ENCODE measurements around the gene GLP2R. TPM values are rescaled to one million over a fixed set of nuclear protein-coding genes. Genes with fewer than 3 reads are reported as not detected.

The GLP2R gene
- total and polyA plus RNA-seq, 10 of the 15 experiments (the other 5 are each of a cell fraction or from before 2014, with no cell fraction given) = not detected

GRCh38 chr17:9845306-9845705 is 19.6 kb downstream of the GLP2R start:
- in situ Hi-C loops (cut with MboI) = no loop called here
- 77% methylated on average over 4 of the region's 4 CpGs for whole genome bisulfite sequencing (ENCODE audit: insufficient coverage, insufficient replicate concordance, low lambda C conversion rate, missing lambda C conversion rate)
- no peak for TF ChIP-seq NFYB (IDR thresholded peaks at IDR 0.05; ENCODE audit: insufficient read depth, low read depth, low read length)
- no peak for TF ChIP-seq BHLHE40 (IDR thresholded peaks at IDR 0.05; ENCODE audit: borderline replicate concordance in 1 of 2, low read depth in 2 of 2, low read length in 1 of 2)
- no peak for TF ChIP-seq SIX5 (IDR thresholded peaks at IDR 0.05; ENCODE audit: low read depth, low read length, severe bottlenecking)
- TF ChIP-seq ZNF622 (IDR thresholded peaks at IDR 0.05) = no peak
- TF ChIP-seq ZNF687 (IDR thresholded peaks at IDR 0.05) = no peak
- no peak for TF ChIP-seq CHD4 (IDR thresholded peaks at IDR 0.05)
- TF ChIP-seq NRF1 (conservative IDR thresholded peaks at IDR 0.05; ENCODE audit: low read depth, low read length) = no peak
- no peak for TF ChIP-seq MYB (IDR thresholded peaks at IDR 0.05; ENCODE audit: borderline replicate concordance, low read depth, low read length)
- TF ChIP-seq RB1 (IDR thresholded peaks at IDR 0.05; ENCODE audit: borderline replicate concordance) = no peak
- TF ChIP-seq SUPT20H (IDR thresholded peaks at IDR 0.05; ENCODE audit: borderline replicate concordance, control insufficient read depth, low read depth, low read length) = no peak
- no peak for TF ChIP-seq ZNF217 (IDR thresholded peaks at IDR 0.05)
- TF ChIP-seq NFYA (IDR thresholded peaks at IDR 0.05; ENCODE audit: borderline replicate concordance, low read depth, low read length) = no peak
- TF ChIP-seq PRDM15 (CRISPR knock-in tag; IDR thresholded peaks at IDR 0.05) = no peak
- TF ChIP-seq BCL3 (IDR thresholded peaks at IDR 0.05; ENCODE audit: borderline replicate concordance, insufficient read depth, low read depth, low read length, poor library complexity, severe bottlenecking) = no peak
- no peak for TF ChIP-seq E2F4 (IDR thresholded peaks at IDR 0.05; ENCODE audit: low read depth, low read length)

More at GRCh38 chr17:9845306-9845705, 19.6 kb downstream of the GLP2R start:
- no peak overlapping the region for H3K4me2 ChIP-seq (ENCODE audit: control insufficient read depth, insufficient read depth)
- SMC1A ChIA-PET (ENCODE audit: uncharacterized antibody, unreplicated experiment) = no interaction called here
- DNase-seq (ENCODE audit: low read depth, low spot score) (no peak), ATAC-seq (no peak), FAIRE-seq (no peak)
- BruUV-seq (replicated peaks) = no TSS peak
- RAD21 ChIA-PET (ENCODE audit: unreplicated experiment) = no interaction called here
- no peaks in the 10 kb centered on the region for H3K4me1 ChIP-seq (ENCODE audit: control insufficient read depth, insufficient read depth, low read length)
- intact Hi-C loops (cut with micrococcal nuclease; ENCODE audit: unreplicated experiment) = no loop called here
- no peak overlapping the region for H2AFZ ChIP-seq (ENCODE audit: control insufficient read depth, low read depth, low read length)
- H3K27ac ChIP-seq (ENCODE audit: control insufficient read depth, insufficient read depth) = no peak overlapping the region
- no peaks in the 10 kb centered on the region for H3K36me3 ChIP-seq (ENCODE audit: control insufficient read depth in 2 of 2, insufficient read depth in 2 of 2, low read length in 1 of 2)
- no peak overlapping the region for H3K9ac ChIP-seq (ENCODE audit: control insufficient read depth, insufficient read depth, low read length)
- no peaks in the 10 kb centered on the region for H3K79me2 ChIP-seq (ENCODE audit: control insufficient read depth, insufficient read depth, low read length)
- POLR2A ChIA-PET = no interaction called here
- CTCF ChIA-PET = no interaction called here
- no peaks in the 10 kb centered on the region for H4K20me1 ChIP-seq (ENCODE audit: control insufficient read depth, insufficient read depth)
- H3K27me3 ChIP-seq (replicated peaks in 1 of 2; ENCODE audit: control insufficient read depth in 2 of 2, insufficient read depth in 2 of 2, low read length in 1 of 2) = no peaks in the 10 kb centered on the region
- no peak overlapping the region for H3K4me3 ChIP-seq
- H3K9me3 ChIP-seq (replicated peaks; ENCODE audit: control insufficient read depth, insufficient read depth, low read length) = no peaks in the 10 kb centered on the region
